CD4-positive, alpha-beta T cell treated with Interleukin-15 for 4 hours (primary cell): Measurements from ENCODE around the gene UHRF1.
A peak's percentile ranks its signal among the peaks of the same experiment; 100 is the strongest.

Experiments
- DNase-seq: peaks from one replicate; pipeline ENCODE4 v3.0.0-alpha.2; 2020; ENCODE audit warnings: low spot score

Gene UHRF1

DNA sequence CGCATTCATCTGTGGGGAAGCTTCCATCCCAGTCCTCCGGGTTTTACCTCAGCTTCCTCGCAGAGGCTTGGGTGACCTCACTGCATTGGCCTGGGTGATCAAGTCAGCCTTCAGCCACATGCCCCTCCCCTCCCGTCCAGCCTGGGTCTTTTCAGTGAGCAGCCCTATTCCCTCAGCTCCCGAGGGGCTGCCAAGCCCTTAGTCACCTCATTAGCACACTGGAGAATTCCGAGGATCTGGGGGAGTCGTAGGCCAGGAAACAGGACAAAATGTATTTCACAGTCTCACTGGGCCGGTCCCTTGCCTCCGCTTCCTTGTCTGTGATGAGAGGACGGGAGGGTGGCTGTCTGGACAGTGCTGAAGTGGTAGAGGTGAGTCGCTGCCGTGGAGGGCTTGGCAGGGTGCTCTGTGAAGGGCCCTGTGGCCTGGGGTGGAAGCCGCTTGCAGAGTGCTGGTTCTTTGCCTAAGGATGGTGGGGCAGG, 79.5 kb downstream of the UHRF1 start:
- DNase-seq = no peak

DNA sequence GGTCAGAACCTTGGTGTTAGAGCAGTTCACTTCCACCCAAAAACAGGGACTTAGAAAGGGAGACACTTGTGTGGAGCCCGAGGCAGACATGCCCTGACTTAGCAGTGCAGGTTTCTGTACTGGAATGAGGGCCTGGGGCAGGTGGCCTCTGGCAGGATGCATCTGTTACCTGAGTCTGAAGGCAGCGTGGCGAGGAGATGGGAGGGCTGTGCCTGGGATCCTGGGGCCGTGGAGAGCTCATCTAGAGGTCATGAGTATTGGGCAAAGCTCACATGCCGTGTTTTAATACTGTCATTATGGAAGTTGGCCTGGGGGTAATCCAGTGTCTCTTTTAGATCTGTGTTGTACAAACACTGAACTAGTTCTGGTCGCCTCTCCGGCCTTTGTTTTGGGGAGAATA, 81.0 kb downstream of the UHRF1 start:
- DNase-seq = no peak

DNA sequence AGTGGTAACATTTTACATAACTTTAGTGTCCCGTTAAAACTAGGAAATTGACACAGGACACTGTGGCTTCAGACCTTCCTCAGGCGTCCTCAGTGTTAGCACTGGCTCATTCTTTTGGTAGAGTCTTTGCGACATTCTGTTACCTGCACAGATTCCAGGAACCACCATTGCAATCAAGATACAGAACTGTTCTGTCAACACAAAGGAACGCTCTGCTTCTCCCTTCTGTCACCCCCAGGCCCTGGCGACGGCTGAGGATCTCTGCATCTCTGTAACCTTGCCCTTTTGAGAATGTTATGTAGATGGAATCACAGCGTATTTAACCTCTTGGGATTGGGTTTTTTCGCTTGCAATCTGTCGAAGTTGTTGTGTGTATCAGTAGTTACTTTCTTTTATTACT, 82.2 kb downstream of the UHRF1 start:
- DNase-seq = no peak

DNA sequence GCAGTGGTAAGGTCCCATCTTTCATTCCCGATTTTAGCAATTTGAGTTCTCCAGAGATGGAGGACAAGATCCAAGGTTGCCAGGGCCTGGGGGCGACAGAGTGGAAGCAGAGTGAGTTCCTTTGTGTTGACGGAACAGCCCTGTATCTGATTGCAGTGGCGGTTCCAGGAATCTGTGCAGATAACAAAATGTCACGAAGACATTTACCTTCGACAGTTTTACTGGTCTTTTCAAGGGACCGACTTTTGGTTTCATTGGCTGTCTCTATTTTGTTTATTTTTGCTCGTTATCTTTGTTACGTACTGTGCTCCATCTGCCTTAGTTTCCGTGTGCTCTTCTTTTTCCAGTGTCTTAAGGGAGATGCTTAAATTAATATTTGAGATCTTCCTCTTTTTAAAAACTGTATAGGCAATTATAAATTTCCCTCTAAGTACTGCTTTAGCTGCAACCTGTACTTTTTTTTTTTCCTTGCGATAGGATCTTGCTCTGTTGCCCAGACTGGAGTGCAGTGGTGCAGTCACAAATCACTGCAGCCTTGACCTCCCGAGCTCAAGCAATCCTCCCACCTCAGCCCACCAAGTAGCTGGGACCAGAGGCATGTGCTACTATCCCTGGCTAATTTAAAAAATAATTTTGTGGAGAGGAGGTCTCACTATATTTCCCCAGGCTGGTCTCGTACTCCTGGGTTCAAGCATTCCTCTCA, 82.8 kb downstream of the UHRF1 start:
- no peak for DNase-seq

DNA sequence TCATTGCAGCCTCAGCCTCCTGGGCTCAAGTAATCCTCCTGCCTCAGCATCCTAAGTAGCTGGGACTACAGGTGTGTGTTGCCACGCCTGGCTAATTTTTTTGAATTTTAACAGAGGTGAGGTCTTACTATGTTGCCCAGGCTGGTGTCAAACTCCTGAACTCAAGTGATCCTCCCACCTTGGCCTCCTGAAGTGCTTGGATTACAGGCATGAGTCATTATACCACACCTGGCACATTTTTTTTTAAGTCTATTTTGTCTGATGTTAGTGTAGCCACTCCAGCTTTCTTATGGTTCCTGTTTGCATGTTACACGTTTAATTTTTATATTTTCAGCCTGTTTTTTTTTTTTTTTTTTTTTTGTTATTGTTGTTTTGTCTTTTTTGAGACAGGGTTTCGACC, 84.4 kb downstream of the UHRF1 start:
- DNase-seq = no peak

DNA sequence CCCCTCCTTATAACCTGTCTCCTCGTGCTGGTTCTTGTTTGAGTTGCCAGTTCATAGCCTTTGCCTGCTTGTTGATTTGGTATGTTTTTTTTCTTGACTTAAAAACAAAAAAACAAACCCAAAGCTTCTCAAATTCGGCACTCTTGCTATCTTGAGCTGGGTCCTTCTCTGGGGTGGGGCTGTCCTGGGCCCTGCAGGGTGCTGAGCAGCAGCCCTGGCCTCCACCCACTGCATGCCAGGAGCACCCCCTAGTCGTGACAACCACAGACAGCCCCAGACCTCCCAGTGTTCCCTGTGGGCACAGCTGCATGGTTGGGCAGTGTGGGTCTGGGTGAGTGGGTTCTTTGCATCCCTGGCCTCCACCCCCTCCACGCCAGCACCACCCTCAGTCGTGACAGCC, 87.4 kb downstream of the UHRF1 start:
- no peak for DNase-seq

DNA sequence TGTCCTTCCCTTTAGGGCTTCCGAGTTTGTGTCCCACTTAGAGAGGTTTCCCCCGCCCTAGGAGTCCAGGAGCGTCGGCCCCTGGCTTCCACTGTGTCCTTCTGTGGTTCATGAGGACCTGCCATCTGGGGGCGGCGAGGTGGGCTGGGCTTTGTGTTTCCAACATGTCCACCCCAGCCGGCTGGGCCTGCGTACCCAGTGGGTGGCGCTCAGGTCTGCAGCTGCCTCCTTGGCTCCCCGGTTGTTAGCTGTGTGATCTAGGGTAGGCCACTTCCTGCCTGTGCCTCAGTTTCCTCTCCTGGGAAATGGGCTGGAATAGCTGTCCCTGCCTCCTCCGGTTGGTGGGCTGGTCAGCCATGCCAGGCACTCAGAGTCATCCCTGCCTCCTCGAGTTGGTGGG, 88.0 kb downstream of the UHRF1 start:
- no peak for DNase-seq

DNA sequence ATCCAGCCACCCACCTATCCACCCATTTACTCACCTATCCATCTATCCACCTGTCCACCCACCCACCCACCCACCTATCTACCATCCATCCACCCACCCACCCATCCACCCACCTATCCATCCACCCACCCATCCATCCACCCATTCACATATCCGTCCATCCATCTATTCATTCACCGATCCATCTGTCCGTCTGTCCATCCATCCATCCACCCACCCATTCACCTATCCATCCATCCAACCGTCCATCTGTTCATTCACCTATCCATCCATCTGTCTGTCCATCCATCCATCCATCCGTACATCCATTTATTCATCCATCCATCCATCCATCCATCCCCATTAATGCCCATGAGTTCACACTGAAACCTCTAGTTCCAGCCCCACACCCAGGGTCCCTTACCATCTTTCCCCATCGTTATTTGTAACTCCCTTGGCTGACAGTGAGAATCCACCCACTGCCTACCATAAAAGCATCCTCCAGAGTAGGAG, 90.9 kb downstream of the UHRF1 start:
- no peak for DNase-seq

DNA sequence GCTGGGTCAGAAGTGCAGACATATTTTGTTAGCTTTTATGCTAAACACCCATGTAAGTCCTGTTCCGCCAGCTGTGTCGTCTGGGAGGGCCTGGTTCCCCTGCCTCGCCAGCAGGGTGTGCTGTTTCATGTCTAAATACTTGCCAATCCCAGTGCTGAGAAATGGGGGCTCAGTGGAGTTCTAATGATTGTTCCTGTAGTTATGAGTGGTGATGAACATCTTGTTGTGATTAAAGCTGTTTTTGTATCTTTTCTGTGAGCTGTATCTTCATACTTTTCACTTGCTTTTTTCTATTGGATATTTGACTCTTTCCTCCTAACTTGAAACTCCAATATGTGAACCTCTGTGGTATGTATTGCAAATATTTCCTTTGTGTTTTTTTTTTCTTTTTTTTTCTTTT, 92.3 kb downstream of the UHRF1 start:
- peak; percentile 21 for DNase-seq

DNA sequence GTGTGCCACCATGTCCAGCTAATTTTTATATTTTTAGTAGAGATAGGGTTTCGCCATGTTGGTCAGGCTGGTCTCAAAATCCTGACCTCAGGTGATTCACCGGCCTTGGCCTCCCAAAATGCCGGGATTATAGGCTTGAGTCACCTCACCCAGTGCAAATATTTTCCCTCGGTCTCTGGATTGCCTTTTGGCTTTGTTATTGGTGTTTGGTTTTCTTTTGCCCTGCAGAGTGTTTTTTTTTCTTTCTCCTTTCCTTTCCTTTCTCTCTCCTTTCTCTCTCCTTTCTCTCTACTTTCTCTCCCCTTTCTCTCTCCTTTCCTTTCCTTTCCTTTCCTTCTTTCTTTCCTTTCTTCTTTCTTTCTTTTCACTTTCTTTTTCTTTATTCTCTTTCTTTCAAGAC, 92.8 kb downstream of the UHRF1 start:
- no peak for DNase-seq

DNA sequence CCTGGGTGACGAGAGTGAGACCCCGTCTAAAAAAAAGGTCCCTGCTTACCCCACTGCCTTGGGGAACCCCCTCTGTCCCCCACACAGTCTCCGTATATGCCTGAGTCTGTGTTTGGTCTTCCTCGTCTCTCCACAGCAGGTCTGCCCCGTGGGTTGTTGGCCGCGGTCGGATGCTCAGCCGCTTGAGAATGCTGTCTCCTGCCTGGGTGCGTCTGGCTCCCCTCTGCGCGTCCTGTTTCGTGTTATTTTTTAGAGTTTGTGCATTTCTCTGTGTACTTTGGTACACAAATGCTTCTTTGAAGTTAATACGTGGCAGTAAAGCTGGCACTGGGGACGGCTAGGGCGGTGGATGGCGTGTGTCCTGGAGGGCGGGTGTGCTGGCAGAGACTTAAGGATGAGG, 94.5 kb downstream of the UHRF1 start:
- no peak for DNase-seq

DNA sequence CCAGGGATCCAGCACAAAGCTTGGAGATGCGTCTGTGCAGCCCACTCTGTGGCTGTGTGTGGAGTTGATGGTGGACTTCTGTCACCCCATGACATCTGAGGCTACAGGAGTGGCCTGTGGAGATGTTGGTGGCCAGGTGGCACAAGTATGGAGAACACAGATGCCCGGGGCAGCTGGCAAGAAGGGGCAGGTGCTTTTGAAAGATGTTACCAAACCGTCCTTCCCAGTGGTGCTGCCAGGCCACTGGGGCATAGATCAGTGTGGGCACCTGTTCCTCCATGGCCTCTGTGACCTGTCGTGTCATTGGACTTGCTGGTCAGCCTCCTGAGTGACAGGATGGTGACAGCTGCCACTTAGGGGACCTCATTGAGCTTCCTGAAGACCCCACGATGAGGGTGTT, 95.8 kb downstream of the UHRF1 start:
- no peak for DNase-seq

DNA sequence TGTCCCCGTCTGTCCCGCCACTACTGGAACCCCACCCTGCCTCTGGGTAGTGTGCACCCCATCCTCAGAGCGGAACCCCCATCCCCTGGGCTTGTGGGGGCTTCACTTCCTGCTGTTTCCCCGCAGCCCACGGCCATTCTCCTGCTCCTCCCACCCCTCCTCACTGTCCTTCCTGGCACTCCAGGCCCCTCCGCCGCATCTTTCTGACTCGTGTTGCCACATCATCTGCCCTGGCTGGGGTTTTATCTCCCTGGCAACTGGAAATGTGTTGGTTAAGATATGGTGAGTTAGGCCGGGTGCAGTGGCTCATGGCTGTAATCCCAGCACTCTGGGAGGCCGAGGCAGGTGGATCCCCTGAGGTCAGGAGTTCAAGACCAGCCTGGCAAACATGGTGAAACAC, 96.9 kb downstream of the UHRF1 start:
- no peak for DNase-seq

DNA sequence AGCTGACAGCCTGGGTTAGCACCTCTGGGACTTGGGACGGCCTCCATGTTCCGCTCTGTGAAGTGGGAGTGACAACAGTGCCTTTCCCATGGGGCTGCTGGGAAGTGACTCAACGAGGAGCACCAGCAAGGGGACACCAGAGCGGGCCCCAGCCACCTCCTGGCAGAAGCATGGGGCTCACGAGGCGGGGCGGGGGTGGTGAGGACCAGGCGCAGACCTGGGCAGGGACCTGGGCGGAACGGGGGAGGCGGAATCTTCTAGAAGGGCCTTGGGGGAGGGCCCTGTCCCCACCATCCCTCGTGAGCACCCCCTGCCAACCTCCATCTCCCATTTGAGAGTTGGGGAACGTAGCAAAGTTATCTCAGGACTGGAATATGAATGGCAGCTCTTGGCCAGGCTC, 97.5 kb downstream of the UHRF1 start:
- no peak for DNase-seq
